ENCODE results near the gene RAD54L.

Gene RAD54L

DNA sequence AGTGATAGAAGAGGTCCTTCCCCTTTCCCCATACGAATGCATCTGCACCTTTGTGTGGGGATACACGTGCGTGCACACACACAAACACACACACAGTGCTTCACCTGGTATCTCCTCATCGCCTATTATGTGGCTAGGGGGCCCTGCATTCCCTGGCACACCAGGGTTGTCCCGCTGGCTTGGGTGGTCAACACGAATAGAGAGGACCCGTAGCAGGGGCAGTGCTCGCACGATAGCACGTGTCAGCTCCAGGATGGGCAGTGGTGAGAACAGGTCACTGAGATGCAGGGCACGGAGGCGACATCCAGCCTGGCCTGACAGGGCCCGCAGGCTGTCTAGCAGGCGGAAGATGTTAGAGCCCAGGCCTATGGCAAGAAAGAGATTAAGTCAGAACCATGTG, 33.5 kb downstream of the RAD54L start:
- CTCF ChIA-PET: interaction anchor here (1.3 to 1.4 kb wide), 2 partner anchors 12 to 17 kb away, joined by 4 read pairs; no protein-coding TSS in a partner anchor
- DNase-seq (ENCODE audit: extremely low spot score): no peak
- POLR2A ChIA-PET: interaction anchor here (0.6 kb wide), 1 partner anchor 22 kb away, joined by 3 read pairs; the partner anchor contains the start of genes LRRC41 and UQCRH
- TF ChIP-seq, protein P1, sequence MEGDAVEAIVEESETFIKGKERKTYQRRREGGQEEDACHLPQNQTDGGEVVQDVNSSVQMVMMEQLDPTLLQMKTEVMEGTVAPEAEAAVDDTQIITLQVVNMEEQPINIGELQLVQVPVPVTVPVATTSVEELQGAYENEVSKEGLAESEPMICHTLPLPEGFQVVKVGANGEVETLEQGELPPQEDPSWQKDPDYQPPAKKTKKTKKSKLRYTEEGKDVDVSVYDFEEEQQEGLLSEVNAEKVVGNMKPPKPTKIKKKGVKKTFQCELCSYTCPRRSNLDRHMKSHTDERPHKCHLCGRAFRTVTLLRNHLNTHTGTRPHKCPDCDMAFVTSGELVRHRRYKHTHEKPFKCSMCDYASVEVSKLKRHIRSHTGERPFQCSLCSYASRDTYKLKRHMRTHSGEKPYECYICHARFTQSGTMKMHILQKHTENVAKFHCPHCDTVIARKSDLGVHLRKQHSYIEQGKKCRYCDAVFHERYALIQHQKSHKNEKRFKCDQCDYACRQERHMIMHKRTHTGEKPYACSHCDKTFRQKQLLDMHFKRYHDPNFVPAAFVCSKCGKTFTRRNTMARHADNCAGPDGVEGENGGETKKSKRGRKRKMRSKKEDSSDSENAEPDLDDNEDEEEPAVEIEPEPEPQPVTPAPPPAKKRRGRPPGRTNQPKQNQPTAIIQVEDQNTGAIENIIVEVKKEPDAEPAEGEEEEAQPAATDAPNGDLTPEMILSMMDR (IDR thresholded peaks at IDR 0.05; ENCODE audit: control extremely low read depth, extremely low read depth, low read depth, missing control alignments): no peak

DNA sequence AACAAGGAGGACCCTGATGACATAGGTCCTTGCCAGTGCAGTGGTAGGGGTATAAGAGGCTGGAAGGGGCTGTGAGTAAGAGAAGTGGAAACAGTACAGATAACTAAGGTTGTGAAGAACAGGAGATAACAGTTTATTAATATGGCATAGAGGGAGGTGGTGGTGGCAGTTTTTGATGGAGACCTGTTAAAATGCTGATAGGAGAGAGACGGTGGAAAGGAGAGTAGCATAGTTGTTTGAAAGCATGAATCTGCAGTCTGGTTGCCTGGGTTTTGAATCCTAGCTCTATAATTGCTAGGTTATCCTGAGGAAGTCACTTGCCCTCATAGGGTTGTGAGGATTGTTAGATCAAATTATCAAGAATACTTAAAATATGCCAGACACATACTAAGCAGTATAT, 36.5 kb downstream of the RAD54L start:
- TF ChIP-seq, protein P1 (IDR thresholded peaks at IDR 0.05; ENCODE audit: control extremely low read depth, extremely low read depth, low read depth, missing control alignments): no peak
- ChIA-PET CTCF (interaction anchor here (1.3 to 1.8 kb wide), 3 partner anchors 11 to 64 kb away, joined by 3 to 6 read pairs (median 4); no protein-coding TSS in a partner anchor), POLR2A (interaction anchor here (0.6 to 0.9 kb wide), 2 partner anchors 13 to 37 kb away, joined by 3 read pairs; no protein-coding TSS in a partner anchor)
- DNase-seq (ENCODE audit: extremely low spot score): no peak

DNA sequence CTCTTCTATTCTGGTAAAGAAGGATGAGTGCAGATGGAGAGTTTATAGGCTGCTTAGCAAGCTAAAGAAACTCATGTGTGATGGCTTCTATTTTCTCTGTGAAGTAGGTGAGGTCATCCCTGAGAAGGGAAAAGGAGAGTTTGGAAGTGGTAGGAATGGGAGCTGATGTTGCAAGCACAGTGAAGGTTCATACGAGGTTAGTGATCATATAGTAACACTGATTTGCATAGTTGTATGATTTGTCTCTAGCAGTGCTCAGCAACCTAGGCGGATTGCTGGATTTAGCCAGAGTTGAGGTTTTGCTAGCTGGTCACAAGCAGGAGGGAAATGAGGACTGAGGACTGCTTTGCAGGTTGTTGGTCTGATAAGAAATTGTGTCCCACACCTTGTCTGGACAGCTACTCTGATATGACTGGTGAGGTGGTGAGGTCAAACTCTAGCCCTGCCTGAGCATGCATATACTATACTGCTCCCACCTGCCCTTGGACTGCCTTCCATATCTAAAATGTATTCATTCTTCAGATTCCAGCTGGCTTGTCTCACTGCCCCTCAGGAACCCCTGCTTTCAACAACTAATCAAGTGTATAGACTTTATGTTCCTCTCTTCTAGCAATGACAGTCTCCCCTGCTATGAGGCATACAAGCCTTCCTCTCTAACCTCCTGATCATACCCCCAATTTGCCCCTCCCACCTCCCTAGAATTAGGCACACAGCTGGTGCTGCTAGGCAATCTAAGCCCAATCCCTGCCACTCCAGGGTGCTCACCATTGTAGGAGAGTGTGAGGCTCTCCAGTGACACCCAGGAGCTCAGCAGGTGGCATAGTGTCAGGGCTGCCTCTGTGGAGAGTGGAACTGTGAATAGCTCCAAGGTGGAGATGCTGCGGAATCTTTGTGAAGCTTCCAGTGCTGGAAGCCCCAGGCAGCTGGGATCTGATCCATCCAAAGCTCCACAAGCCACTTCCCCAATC, 37.3 kb downstream of the RAD54L start:
- ChIA-PET CTCF (interaction anchor here (1.0 to 1.8 kb wide), 8 partner anchors 10 to 63 kb away, joined by 3 to 6 read pairs (median 4); no protein-coding TSS in a partner anchor), POLR2A (interaction anchor here (0.6 to 1.0 kb wide), 3 partner anchors 7 to 38 kb away, joined by 3 to 4 read pairs (median 3); no protein-coding TSS in a partner anchor)
- TF ChIP-seq, protein P1 (IDR thresholded peaks at IDR 0.05; ENCODE audit: control extremely low read depth, extremely low read depth, low read depth, missing control alignments): no peak
- DNase-seq (ENCODE audit: extremely low spot score): no peak

DNA sequence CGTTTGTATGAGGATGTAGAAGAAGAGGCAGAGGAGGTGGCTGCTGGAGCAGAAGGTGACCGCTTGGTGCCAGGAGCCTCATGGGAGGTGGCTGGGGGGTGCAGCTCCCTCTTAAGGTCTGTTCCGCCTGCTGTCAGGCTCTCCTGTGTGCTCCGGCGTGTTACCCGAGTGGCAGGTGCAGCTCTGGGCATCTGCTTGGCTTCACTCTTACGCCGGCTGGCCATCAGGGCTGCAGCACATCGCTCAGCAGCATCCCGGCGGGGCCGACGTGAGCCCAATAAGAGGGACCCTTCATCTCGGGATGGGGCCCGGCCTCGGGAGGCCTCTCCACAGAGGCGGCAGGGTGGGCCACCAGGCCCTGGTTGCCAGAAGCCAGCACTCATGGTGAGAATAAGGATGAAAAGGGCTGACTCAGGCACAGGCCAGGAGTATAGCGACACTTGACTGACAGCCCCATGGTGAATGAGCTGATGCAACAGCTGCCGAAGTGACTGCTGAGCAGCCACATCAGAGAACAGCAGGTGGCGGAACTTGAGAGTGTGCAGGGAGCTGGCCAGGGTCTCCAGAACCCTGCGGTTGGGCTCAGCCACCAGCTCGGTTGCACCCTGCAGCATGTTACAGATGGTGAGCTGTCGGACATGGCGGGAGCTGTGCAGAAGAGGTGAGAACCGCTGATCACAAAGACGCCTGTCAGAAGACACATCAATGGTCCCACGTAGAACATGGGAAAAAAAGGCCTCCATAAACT, 38.3 kb downstream of the RAD54L start:
- CTCF ChIA-PET: interaction anchor here (1.0 to 1.8 kb wide), 6 partner anchors 9 to 62 kb away, joined by 3 to 6 read pairs (median 4); no protein-coding TSS in a partner anchor

DNA sequence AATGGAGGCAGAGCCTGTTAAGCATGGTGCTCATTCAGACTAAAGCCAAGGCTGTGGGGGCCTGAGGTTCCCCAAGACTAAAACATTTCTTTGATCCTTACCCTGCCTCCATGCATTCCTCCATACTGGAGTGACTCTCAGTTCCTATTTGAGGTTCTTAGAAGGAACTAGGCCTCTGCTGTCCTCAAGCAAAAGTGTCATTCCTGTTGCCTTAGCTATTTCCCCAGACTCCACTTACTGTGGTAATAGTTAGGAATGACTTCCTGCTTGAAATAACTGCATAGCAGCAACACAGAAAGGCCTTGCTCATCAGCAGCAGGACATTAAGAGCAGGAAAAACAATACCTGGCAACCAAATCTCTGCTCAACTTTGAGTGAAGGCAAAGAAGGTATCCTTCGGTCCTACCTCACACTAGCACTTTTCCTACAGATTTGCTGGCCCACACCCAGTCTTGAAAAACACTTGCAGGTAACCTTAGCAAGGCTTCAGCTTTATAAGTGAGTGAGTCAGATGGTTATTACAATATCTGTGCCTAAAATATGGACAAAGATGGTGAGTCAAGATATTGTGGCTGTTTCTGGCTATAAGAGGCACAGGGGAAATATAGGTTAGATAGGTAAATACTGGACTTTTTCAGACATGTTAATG, 41.0 kb downstream of the RAD54L start:
- DNase-seq (ENCODE audit: extremely low spot score): no peak
- POLR2A ChIA-PET: no interaction called here
- TF ChIP-seq, protein P1 (IDR thresholded peaks at IDR 0.05; ENCODE audit: control extremely low read depth, extremely low read depth, low read depth, missing control alignments): no peak
- CTCF ChIA-PET: interaction anchor here (1.0 to 1.9 kb wide), 4 partner anchors 8 to 60 kb away, joined by 3 to 6 read pairs (median 4); no protein-coding TSS in a partner anchor

More for the DNA sequence above, 38.3 kb downstream of the RAD54L start:
- POLR2A ChIA-PET: interaction anchor here (1.0 kb wide), 1 partner anchor 8 kb away, joined by 4 read pairs; no protein-coding TSS in a partner anchor
- DNase-seq (ENCODE audit: extremely low spot score): no peak
- TF ChIP-seq, protein P1 (IDR thresholded peaks at IDR 0.05; ENCODE audit: control extremely low read depth, extremely low read depth, low read depth, missing control alignments): no peak

Measured in GM10248 (cell line).